ENCODE results near the gene OLFML2A.
A peak's percentile ranks its signal among the peaks of the same experiment; 100 is the strongest.

OLFML2A gene

GRCh38 chr9:124857533-124858162 lies 80.7 kb downstream of the OLFML2A start:
- DNase-seq = no peak

- DNase-seq = no peak
Measured at GRCh38 chr9:124858330-124859046, 81.6 kb downstream of the OLFML2A start.

GRCh38 chr9:124859803-124860581 lies 83.1 kb downstream of the OLFML2A start:
- no peak for DNase-seq

GRCh38 chr9:124860582-124861341 lies 83.8 kb downstream of the OLFML2A start:
- DNase-seq = no peak

GRCh38 chr9:124861342-124862229 lies 84.7 kb downstream of the OLFML2A start, which contains the start of the genes ARPC5L and RPL35:
TSS of gene ARPC5L (plus strand) at chr9:124862130. CDS start at chr9:124869291, 7,161 bp downstream.
TSS of gene RPL35 (minus strand) at chr9:124861957. CDS start at chr9:124861912, 45 bp downstream.
- DNase-seq = peak; percentile 95 to 97

GRCh38 chr9:124863371-124863871 lies 86.5 kb downstream of the OLFML2A start:
- DNase-seq = no peak
